Stimulated activated CD4-positive, alpha-beta T cell treated with anti-CD3 and anti-CD28 coated beads, Interleukin-15, amount 100 ng/mL, for 1 hour (primary cell): ENCODE data around the gene MYLK3.

Experiments
- DNase-seq, 2 donors: peaks; one replicate each; pipeline ENCODE4 v3.0.0-alpha.2; 2020; ENCODE audit warnings: low read depth in 1 of 2, low spot score in 1 of 2

The MYLK3 gene

DNA sequence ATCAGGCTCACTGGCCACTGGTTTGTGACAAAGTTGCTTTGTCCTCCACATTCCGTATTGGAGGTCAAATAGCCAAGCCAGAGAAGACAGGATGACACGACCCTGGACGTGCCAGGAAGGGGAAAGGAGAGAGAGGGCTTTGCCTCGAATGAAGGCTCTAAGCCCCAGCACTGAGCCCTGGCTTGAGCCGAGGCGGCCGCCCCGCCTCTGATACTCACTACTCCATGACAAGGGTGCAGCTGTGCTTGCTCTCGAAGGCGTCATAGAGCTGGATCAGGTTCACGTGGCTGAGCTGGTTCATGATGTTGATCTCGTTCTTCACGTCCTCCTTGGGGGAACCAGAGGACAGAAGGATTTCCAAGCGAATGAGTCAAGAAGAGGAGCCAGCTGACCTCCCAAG is 19.3 kb downstream of the MYLK3 start:
- no peak for DNase-seq

GRCh38 chr16:46727630-46728029 is 20.5 kb downstream of the MYLK3 start:
- no peak for DNase-seq

DNA sequence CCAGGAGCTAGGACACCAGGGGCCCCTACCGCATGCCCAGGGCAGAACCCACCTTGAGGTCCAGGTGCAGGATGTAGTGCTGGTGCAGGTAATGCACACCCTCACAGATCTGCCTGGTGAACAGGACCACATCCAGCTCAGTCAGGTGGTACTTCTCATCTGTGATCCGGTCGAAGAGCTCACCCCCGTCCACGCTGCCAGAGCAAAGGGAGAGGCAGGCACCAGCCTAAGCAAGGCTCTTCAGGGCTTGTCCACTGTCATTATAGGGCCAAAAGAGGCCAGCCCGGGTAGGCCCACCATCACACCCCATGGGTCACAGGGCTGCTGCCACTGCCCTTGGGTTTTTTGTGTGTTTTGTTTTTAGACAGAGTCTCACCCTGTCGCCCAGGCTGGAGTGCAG is 21.0 kb downstream of the MYLK3 start:
- DNase-seq = no peak

DNA sequence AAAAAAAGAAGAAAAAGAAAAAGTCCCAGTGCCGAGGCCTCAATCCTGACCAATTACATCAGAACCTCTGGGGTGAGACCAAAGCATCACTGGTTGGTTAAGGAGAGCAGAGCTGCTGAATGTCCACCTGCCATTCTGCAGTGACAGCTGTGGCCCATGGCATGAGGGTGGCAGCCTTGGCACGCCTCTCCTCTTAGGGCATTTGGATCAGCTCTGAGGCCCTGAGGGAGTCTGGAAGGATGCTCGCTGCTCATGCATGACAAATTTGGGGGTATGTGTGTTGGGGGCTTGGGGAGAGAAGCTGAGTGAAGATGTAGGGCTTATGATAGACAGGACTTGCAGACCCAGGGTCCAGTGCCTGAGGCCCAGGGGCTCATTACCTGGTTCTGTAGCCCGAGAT is 26.3 kb downstream of the MYLK3 start:
- no peak for DNase-seq

GRCh38 chr16:46720619-46721018 is 27.5 kb downstream of the MYLK3 start:
- DNase-seq = no peak

- DNase-seq = no peak
These were observed 28.6 kb downstream of the MYLK3 start for GRCh38 chr16:46719528-46719927.

GRCh38 chr16:46718214-46718613 is 29.9 kb downstream of the MYLK3 start:
- DNase-seq = no peak

DNA sequence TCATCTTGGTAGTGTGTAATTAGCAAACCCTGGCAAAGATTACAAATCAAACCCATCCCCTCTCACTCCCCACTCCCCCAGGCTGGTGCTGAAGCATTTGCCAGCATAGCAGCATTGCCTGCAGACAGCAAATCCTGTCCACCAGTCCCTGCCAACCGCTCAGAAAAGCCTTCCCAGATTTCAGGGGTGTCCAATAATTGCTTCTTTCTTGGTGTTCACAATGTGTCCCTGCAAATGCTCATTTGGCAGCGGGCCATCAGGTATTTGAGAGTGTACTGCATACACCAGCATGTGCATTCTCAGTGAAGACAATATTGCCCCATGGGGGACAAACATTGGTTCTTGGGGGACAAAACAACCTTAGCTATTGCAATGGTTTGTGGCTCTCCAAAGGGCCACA is 30.5 kb downstream of the MYLK3 start:
- no peak for DNase-seq

DNA sequence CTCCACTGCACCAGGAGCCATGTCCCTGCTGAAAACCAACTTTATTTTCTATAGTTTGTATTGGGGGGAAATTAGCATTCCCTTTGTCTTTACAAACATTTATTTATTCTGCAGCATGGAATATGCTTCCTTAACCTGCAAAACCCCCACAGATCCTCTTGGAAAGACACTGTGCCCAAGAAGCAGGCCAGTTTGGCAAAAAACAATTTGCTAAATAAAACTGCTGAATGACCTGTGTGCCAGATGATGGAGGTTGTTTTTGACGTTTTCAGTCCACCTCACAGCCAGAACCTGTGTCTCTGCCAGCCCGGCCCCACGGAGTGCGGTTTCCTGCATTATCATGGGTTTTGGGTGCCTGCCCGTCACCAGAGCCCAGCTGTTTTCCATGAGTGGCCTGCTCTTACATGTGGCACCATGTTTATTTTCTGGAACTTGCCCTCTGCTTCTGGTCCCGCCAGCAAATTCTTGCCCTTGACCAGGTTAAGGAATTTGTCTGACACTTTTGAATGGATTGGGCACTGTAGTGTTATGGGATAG is 32.3 kb downstream of the MYLK3 start:
- DNase-seq = no peak

- DNase-seq = no peak
These were observed 33.1 kb downstream of the MYLK3 start for GRCh38 chr16:46714797-46715591.

GRCh38 chr16:46713634-46714033 is 34.5 kb downstream of the MYLK3 start:
- no peak for DNase-seq

DNA sequence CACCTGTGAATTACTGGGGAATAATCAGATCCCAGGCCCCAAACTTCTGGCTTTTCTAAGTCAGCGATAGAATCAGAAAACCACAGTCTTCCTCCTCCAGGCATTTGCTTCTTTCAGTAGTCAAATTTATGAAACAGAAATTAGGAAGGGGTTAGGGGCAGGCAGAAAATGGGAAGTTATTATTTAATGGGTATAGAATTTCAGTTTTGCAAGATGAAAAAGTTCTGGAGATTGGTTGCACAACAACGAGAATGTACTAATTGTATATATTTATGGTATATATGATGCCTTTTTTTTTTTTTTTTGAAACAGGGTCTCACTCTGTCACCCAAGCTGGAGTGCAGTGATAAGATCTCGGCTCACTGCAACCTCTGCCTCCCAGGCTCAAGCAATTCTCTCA is 35.2 kb downstream of the MYLK3 start:
- DNase-seq = no peak

GRCh38 chr16:46711106-46712058 is 36.8 kb downstream of the MYLK3 start:
- no peak for DNase-seq

DNA sequence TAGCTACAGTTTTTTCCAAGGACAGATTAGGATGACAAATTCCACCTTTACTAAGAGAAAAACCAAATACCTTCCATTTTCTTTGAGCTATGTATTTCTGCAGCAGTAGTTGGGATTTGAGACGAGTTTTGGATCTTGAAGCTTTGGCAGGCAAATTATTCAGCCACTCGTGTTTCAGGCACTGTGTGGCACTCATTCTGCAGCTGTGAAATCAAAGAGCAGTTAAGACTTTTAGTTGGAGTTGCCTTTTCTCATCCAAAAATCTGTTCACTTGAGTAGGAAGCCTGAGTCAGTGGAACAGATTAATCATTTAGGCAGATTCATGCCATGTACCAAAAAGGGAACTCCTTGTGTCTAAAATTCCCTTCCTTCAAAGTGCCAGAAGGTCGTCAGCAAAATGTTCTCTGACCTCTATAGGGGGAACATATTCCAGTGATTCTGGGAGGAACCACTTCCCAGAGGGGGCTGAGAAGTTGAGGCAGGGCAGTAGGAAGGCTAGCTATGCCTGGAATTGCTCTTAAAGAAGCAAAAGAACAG is 38.6 kb downstream of the MYLK3 start:
- DNase-seq = no peak

GRCh38 chr16:46706642-46707041 is 41.5 kb downstream of the MYLK3 start:
- DNase-seq = no peak

DNA sequence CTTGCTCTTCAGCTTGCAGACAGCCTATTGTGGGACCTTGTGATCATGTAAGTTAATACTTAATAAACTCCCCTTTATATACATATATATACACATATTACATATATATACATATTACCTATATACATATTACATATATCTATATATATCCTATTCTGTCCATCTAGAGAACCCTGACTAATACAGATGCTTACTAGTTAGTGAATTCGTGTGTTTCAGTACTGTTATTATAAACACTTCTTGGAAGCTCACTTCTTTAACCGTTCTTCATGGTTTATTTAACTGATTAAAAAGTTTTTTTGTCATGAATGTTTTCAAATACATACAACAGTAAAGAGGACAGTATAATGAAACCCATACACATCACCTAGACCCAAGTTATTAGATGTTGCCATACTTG is 46.1 kb downstream of the MYLK3 start:
- DNase-seq = no peak

- DNase-seq = no peak
These were observed 46.5 kb downstream of the MYLK3 start for GRCh38 chr16:46701615-46702014.

DNA sequence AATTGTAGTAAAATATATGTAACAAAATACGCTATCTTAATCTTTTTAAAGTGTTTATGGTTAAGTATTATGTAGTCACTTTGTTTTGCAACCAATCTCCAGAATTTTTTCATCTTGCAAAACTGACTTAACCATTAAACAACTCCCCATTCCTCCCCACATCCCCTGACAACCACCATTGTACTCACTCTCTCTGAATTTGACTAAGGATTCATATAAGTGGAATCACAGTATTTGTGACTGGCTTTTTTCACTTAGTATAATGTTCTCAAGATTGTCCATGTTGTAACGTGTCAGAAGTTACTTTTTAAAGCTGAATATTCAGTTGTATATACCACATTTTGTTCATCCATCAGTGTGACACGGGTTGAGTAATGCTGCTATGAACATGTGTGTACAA is 48.1 kb downstream of the MYLK3 start:
- DNase-seq = no peak

DNA sequence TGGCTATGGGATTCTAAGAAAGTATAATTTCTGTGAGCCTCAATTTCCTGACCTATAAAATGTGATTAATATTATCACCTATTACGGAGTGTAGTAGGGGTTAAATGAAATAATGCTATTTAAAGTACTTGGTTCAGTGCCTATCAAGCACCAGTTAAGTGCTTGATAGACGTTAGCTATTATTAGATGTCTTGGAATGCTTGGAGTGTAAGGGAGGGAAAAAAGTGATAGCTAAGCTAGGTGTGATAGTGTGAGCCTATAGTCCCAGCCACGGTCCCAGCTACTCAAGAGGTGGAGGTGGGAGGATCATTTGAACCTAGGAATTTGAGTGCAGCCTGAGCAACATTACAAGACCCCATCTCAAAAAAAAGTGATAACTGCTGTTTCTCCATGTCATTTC is 51.2 kb downstream of the MYLK3 start:
- no peak for DNase-seq

DNA sequence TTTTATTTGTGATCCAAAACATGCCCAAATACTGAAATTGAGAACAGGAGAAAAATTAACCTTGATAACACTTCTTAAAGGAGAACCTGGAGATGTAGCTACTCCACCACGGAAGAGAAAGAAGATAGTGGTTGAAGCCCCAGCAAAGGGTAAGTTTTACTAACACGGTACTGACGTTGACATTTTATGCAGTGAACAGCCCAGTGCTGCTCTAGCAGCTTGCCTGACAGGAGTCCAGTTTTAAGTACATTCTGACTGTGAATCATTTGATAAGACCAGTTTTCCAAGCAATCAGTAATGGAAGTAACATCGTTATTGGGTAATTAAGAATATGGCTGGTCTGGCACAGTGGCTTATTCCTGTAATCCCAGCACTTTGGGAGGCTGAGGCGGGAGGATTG is 52.2 kb downstream of the MYLK3 start:
- DNase-seq = no peak

DNA sequence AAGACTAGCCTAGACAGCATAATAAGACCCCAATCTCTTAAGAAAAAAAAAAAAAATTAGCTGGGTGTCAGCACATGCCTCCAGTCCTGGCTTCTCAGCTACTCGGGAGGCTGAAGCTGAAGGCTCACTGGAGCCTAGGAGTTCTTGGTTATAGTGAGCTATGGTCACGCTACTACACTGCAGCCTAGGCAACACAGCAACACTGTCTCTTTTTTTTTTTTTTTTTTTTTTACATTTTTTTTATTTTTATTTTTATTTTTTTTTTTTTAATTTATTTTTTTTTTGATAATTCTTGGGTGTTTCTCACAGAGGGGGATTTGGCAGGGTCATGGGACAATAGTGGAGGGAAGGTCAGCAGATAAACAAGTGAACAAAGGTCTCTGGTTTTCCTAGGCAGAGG is 54.5 kb downstream of the MYLK3 start:
- no peak for DNase-seq

GRCh38 chr16:46691726-46692125 is 56.4 kb downstream of the MYLK3 start:
- no peak for DNase-seq
